NCI-H1930 (cell line): ENCODE results near the gene ZFP36L1.

Experiments
- DNase-seq, 2 experiments: peaks; one replicate each; lab custom pipeline; 2025; lab: John Stamatoyannopoulos, UW

Gene ZFP36L1

DNA sequence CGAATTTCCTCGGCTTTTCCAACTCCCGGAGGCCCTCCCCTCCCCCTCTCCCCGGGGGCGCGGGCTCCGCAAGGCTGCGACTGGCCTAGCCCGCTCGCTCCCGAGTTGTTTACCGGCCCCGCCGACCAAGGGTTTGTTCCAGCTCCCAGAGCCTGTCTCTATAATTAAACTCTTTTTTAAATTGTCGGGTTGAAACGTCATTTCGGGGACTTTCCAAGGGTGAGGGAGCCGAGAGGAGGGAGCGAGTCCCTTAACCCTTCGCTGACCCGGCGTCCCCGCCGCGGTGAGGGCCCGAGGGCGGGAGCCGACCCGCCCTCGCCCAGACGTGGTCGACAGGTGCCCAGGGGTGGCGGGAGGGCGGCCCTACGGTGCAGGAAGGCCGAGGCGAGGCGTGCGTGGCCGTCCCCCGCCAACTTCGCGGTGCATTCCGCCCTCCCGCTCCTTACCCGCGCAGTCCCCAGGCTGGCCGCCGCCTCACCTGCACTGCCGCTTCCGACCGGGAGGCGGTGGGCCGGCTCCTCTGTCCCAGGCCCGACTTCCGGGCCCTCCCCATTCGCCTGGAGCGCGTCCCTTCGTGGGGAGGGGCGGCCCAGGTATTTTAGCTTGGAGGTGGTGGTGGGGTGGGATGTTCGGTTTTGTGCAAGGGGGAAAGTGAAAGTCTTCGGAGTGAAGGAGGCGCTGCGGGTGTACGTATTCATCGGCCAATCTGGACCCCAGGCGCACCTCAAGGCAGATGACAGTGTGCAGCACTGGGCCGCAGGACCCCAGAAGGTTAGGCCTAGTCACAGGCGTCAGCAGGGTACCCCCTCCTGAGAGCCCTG, 2.9 kb upstream of the ZFP36L1 start:
- DNase-seq, result peak; percentile 25 to 34

DNA sequence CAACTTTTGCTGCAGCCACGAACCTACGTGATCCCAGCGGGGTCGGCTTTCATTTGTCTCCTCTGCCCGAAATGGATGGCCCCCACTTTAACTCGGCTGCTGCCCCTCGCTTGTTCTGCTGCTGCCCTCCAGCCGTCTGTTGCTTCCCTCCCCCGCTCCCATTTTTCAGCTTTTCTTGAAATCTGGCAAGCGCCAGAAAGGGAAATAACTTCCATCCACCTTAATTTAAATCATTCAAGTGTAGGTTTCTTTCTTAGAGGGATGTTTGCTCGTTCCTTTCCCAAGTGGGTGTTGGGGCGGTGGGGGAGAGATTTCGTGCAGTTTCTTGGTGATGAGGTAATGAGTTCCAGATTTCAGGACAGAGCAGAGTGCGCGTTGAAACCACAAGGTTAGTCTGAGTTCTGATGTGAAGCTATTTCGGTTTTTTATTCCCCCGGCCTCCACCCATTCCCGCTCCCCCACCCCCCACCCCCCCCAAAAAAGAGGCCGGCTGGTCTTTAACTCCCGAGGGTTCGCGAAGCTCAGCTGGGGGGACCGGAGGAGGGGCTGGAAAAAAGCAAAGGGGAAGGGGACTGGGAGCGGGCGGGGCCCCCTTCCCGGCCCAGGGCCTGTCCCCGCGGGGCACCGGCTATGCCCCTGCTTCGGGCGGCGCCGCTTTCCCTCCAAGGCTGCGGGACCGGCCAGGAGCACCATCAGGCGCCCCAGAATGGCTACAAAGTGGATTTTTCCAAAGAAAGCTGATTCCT, 2.2 kb upstream of the ZFP36L1 start:
- DNase-seq, result no peak

DNA sequence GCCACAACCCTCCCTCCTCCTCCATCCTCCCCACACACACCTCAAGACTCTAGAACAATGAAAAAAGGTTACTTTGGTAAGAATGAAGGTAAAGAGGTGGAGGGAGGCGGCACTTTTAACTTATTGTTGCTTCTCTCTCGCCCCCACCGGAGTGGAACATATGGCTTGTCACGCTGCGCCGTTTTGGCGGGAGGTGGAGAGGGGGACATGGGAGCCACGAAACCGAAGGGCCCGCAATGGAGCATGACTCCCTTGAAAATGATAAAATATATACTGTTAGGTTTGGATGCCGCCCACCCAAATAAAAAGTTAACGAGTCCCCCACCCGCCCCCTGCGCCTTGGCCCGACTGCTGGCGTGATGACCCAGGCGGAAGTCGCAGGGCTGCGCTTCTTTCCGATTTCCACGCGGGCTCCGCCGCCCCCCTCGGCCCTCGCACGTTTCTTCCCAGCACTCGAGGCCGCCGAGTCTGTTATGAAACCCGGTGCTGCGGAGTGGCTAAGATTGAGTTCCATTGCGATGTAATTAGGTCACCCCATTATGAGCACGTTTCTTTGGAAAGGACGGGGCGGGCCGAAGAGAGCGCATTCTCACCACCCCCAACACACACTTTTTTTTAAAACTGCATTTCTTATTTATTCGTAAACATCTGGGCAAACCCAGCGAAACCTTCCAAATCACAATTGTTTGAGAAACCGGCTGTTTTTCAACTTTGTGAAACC, 1.4 kb upstream of the ZFP36L1 start:
- no peak for DNase-seq

DNA sequence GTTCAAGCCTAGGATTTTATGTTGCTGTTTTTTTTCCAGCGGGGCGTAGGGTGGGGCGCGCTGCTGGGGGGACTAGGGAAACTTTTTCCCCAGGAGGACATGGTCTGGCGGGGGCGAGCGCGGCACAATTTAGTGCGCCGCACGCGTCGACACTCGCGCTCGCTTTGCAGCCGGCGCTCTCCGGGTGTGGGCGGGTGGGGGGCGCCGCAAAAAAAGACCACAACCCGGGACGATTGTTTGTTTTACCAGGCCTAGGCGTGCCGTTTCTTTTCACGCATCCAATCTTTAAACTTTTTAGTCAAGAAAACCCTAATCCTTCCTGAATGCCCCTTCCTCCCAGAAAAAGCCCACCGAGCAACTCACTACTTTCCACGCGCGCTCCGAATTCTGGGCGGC, 865 bp upstream of the ZFP36L1 start:
- no peak for DNase-seq

DNA sequence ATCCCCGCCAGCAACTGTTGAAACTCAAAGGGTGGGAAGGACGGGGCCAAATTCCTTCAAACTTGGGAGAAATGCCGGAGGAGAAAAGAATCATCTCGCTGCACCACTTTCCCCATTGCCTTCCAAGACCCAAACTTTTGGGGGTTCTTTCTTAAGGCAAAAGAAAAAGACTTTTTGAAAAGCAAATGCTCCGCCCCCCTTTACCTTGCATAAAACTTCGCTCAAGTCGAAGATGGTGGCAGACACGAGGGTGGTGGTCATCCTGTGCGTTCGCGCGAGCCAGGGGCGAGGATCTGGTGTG, 239 bp downstream of the ZFP36L1 start:
- DNase-seq, result no peak

DNA sequence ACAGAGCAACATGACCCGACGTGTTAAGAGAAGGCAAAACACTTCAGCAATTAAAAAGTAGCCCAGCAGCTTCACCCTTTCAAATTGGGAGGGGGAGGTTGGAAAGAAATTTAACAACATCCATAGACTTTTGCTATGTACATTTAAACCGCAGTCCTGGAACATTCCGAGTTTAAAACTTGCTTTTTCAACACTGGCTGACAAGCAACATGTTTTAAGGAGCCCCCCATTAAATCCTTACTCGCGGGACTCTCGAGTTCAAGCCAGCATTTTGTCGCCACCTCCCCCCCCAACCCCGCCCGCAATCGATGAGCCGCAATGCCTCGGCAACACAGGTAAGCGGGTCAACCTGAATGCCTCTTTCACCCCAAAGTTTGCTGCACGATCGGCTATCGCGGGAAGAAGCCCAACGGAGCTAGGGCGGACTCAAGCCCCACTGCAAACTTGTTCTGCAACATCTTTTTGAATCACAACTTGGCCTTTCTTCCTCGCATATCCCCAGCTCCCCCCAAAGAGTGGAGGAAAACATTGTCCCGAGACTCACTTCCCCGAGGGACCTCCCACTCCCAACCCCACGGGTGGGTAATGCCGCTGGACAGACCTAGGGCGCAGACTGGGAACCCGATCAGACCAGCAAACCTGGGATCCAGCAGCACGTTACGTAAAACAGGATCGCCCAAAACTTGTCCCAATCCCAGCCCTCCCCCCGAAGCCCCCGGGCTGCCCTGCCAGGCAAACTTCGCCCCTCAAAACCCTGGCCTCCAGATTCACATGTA, 777 bp downstream of the ZFP36L1 start:
- DNase-seq, result no peak

DNA sequence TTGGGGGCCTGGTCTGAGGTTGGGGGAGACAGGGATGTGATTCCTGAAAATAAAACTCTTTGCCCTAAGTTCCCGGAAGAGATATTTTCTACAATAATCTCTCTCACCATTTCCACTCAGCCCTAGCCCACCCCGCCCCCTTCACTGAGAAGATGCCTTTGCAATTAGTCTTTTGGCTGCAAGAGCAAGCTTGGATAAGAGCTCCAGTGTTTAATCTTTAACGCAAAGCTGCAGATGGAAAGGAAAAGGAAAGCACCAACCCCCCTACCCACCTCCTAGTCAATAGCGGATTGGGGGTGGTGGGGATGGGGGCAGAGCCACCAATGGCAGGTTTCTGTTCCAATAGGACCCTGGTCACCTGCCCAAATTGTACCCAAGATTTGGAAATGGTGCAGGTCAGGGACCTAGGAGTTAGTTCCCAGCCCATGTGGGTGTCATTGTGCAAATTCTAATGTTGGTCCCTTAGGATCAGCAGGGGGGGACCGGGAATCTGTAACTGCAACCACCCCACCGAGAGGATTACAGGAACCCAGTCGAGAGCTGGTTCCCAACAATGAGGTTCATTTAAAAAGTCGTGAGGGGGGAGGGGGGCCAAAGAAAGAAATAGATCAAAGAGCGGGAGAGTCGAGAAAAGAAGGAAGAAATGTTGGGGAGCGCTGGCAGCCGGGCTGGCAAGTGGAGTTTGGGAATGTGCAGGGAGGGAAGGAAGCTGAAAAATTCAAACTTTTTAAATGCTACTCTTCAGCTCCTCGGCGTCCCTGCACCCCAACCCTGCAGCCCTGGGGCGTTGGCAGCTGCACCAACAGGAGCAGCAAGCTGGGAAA, 1.6 kb downstream of the ZFP36L1 start:
- no peak for DNase-seq

DNA sequence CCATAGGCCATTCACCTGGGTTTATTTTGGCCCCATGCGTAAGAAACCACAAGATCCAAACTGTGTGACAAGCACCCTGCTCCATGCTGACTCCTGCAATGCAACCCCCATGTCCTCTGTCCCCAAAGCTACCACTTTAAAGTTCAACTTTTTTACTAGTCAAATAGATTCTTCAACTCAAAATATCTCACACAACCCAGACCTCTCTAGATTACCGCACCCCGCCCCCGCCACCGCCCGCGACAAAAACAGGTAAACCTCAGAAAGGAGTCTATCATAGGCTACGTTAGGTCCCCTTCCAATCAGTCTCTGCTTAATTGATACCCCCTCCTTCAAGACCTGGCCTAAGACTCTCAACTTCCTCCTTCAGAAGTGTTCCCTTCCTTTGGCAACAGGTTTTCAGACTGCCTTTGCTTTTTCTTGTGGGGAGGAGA, 2.2 kb downstream of the ZFP36L1 start:
- no peak for DNase-seq

DNA sequence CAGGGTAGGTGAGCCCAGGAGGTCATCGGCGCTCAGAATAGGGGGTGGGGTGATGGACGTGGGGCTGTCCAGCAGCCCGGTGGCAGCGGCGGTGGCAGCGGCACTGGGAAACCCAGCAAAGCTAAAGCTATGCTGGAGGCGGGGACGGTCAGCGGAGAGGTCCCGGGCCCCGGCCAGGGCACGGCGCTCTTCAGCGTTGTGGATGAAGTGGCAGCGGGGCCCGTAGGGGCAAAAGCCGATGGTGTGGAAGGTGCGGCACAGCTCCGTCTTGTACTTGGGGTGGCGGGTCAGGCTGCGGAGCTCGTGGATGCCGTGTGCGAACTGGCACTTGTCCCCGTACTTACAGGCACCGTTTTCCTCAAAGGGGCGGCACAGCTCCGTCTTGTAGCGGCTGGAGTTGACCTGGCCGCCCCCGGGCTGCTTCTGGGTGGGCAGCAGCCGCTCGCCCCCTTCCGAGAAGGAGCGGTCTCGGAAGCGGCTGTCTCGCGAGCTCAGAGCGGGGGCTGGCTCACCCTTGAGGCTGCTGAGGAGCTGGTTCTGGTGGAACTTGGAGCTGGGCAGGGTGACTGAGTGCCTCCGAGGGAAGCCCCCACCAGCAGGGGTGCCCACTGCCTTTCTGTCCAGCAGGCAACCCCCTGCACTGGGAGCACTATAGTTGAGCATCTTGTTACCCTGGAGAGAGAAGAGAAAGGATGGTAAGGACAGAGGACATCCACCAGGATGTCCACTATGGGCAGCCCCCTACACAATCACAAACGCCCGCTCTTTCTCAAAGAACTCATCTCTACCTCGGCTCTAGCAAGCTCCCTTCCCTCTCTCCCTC, 2.8 kb downstream of the ZFP36L1 start:
- DNase-seq, result no peak

DNA sequence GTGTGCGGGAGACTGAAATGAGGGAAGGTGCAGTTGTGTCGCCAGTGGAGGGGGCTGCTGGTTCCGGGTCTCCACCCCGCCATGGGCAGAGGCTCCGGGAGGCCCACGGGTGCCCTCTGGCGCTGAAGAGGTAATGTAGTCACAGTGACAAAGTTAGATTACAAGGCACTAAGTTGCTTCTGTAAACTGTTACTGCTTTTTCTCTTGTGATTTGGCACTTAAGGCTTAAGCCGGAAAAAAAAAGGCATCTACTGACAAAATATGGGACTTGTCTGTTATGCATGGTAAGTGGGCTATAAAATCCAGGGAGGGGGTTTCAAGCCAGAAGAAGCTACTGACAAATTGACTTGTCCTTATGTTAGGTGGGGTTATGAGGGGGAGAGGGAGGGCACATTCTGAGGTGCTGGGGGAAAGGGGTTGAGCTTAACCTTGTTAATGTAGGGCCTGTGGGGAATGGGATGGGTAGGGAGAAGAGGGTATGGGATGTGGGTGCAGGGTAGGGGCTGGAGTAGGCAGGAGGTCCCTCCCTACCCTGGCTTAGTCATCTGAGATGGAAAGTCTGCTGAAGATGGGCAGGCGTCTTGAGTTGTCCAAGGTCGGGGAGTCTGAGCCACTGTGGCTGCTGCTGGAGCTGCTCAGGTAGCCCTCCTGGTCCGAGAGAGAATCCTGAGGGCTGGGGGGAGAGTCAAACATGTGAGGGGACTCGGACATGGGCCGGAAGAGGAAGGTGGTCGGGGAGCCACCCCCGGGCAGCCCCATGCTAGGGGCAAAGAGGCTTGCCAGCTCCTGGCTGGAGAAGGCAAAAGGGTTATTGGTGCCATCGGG, 3.7 kb downstream of the ZFP36L1 start:
- peak; percentile 45 to 65 for DNase-seq

DNA sequence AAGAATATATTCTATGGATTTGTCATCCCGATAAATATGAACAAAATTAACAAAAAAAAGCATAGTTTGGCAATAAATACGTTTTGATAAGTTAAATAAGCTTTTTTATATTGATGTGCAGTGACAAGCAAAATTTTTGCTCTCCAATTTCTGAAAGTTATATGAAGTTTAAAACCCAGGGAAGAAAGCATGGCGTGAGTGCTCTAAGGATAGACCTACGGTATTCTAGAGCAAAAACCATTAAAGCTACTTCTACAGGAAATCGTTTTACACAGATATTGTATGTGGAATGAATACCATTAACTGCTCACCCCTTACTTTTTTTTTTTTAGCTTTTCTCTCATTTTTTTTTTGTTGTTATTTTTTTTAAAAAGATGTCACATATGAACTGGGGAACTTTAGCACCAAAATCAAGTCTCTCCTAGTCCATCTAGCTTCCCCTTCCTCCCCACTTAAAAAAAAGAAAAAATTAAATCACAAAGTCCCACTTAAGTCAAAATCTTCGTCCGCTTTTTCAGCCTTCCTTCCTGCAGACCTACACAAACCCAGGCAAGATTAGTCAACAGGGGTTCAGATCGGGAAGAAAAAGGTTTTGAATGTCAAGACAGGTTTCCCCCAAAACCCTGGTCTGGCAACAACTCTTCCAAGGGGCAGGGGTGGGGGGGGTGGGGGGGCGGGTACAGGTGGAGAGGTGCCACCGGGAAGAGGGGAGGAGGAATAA, 4.4 kb downstream of the ZFP36L1 start:
- no peak for DNase-seq

DNA sequence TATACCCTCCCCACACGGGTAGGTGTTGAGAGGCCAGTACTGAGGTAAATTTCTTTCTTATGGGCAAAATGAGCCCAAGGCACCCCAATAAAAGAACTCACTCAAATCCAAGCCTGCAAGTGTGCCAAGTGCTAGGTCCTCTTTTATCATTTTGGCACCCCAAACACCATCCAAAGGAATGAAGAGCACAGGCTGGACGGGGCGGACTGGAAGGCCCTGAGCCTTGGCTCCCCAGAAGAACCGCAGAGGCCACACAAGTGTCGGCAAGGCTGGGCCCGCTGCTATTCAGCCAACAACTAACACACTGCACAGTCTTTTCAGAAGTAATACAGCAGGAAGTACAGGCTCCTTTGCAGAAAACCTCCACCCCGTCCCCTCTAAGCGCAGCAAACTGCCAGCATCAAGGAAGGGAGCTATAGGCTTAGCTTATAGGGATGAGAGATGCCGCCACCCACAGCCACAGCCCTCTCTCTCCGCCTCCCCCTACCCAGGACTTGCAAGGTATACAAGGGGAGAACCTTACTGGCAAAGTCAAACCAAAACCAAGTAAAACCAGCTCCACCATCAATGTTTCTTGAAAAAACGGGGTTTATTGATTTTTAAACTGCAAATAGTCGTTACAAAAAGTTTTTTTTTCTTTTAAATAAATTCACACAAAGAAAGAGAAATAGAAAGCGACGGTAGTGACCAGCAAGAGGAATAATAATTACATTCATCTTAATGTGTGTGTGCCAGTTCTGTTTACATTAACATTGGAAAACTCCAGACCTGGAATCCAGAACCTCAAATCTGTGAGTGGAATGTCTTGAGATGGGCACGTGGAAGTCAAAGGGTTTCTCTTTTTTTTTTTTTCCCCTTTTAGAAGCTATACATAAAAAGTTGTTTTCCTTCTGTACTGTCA, 5.5 kb downstream of the ZFP36L1 start:
- no peak for DNase-seq

DNA sequence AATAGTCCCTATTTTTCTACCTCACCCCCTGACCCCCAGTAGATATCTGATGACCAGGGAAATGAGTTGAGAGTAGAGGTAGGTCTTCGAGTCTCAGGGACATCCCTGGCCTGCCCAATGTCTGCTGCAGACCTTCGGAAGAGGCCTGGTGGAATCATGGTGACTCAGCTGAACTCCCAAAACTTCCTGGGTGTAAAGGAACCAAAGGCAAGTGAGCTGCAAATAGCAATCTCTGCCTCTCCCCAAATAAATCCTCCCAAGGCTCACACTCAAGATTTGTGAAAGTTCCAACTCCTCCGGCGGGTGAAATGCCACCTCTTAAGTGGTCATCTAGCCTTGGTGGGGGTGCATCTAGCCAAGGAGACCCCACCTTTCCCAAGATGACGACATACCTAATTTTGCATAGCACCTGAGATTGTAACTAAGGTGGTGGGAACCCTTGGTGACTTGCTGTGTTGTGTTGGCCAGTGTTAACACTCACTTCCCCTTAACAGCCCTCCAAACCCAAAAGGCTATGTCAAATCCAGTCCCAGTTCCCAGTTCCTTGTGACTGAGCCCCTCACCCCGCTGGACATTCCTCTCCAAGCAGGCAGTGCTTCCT, 6.3 kb downstream of the ZFP36L1 start:
- no peak for DNase-seq

DNA sequence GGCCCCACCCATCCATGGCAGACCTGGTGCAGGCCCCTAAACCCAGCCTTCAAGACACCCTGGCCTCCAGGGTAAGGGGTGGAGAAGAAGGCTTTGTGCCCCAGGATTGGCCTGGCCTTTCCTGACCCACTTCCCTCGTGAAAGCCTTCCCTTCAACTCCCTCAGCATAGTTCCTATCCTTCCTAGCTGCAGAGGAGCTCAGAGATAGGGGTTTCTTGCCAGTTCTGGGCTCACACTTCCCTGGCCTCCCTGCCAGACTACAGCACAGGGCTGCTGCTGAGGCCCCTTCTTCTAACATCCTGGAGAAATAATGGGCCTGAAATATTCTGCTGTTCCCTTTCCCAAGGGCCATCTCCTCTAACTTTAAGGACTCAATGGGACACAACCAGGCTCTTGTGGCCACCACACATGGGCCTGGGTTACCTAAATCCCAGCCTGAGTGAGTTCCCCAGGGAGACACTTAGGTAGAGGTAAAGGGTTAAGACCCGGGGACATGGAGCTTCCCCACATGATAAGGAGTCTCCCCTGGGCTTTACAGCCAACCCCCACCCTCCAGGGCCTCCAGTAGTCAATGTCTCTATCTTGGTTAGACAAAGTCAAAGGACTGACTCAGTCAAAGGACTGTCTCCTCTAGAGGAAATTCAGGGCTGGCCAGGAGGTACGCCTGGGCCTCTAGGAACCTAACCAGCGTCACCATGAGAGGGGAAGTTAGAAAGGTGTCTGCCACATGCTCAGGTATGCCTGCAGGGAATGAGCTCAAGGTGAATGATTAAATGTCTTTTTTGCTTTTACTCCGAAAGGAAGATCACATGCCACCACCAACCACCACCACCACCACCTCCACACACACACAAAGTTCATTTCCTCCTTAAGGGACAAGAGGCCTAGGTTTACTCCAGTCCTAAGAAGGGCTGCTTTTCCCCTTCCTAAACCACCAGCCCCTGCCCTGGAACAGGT, 7.1 kb downstream of the ZFP36L1 start:
- DNase-seq, result no peak

DNA sequence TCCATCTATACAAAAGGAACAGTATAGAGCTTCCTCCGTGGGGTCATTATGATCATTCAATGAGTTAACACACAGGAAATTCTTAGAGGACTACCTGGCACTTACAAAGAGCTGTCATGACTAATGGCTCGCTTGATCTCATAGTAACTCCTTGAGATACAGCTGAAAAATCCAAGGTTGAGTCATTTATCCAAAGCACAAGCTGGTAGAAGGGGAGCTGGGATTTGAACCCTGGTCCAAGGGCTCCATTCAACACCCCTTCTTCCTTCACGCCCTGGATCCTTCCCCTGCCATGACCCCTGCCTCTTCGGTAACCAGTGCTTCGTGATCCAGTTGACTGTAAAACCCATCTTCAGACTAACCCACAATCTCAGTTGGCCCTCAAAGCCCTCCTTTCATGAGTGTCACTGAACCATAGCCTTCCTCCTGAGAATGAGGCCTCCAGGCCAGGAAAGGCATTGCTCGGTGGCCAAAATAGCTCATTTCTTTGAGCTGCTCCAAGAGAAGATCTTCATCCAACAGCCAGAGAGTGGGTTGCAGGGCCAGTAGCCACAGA, 7.8 kb downstream of the ZFP36L1 start:
- no peak for DNase-seq
